H7 (cell line): ENCODE data around the gene TAF5L. TPM values are rescaled to one million over a fixed set of nuclear protein-coding genes. Genes with fewer than 3 reads are reported as not detected.
A peak's percentile ranks its signal among the peaks of the same experiment; 100 is the strongest.
"Not testable (repeated sequence)": the region's sequence is repeated elsewhere in the genome, so short reads cannot be mapped to it uniquely, and the experiment has no call there.

Source experiments
- DNase-seq: peaks from one replicate; pipeline ENCODE4 v3.0.0; 2012
- H3K27me3 ChIP-seq: 2 replicates; pipeline ENCODE4 v1.6.0; 2011; ENCODE audit warnings: mild to moderate bottlenecking, low read length; ENCODE audit not compliant: control insufficient read depth, insufficient read depth
- H3K36me3 ChIP-seq: replicated peaks from 2 replicates; pipeline ENCODE4 v1.5.1; 2011; ENCODE audit warnings: low read length; ENCODE audit not compliant: control insufficient read depth, insufficient read depth
- H3K4me3 ChIP-seq: 2 replicates; pipeline ENCODE4 v1.5.1; 2011; ENCODE audit warnings: low read depth, mild to moderate bottlenecking, control low read depth, low read length, moderate library complexity; ENCODE audit not compliant: insufficient read depth
- total RNA-seq: library from RNA; depleted of rRNA; stranded (reverse); fragments of >200 nt; shearing (Covaris generic); gene quantifications from 2 replicates; pipeline ENCODE4 v1.2.3, GENCODE V29; 2014

Gene TAF5L
- total RNA-seq, 1 experiment from 2014 or later = 34.6 TPM

DNA sequence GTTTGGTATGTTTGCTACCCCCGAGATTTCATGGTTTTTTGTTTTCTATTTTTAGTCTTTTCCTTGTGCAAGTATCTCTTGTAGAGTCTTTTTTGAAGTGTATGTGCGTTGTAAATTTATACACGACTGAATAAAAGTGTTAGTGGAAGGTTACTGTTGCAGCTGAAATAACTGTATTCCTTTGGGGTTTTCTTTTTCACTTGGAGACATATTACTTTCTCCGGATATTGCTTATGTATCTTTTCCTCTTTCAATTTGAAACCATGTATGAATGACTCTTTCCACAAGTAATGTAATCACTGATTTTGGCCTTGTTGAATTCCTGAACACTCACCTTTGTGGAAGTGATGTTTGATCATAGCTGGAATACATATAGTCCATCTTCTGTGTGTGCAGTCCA is 1.1 kb upstream of the TAF5L start:
- H3K36me3 ChIP-seq = no peaks in the 10 kb centered on the region
- H3K27me3 ChIP-seq = no peaks in the 10 kb centered on the region
- no peak for DNase-seq
- H3K4me3 ChIP-seq = peak overlapping the region; percentile 99

DNA sequence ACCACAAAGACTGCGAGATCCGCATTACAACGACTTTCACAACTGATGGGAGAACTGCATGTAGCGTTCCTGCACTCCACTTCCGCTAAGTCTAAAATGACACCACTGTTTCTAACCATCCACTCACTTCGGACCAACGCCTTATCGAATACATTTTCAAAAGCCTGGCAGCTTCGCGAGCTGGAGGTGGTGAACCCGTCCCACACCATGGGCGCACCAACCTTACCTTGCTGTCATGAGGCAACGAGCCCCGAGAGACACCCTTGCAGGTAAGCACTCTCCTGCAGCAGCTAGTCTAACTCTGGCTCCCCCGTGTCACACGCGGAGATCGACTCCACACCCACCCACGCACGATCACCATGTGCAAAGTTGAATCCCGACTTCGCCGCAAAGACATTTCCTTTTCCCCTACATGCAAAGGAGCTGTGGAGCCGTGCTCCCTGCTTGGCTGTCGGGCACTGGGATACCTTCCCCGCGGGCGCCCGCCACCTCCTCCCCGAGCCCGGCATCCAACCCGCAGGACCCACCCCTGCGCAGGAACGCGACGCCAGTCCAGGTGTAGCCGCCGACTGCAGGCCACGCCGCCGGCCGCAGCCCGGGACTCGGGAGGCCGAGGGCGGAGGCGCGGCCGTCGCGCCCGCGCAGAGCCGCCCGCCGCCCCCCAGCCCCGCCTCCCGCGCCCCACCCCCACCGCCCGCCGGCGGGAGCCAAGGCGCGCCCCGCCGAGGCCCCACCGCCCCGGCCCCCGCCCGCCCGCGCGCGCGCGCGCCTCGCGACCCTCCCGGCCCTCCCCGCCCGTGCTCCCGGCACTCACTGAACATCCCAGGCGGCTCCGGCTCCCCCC is 629 bp downstream of the TAF5L start:
- Histone ChIP-seq H3K4me3 (peak overlapping the region; percentile 99), H3K36me3 (no peaks in the 10 kb centered on the region), H3K27me3 (no peaks in the 10 kb centered on the region)
- DNase-seq = peak; percentile 91

DNA sequence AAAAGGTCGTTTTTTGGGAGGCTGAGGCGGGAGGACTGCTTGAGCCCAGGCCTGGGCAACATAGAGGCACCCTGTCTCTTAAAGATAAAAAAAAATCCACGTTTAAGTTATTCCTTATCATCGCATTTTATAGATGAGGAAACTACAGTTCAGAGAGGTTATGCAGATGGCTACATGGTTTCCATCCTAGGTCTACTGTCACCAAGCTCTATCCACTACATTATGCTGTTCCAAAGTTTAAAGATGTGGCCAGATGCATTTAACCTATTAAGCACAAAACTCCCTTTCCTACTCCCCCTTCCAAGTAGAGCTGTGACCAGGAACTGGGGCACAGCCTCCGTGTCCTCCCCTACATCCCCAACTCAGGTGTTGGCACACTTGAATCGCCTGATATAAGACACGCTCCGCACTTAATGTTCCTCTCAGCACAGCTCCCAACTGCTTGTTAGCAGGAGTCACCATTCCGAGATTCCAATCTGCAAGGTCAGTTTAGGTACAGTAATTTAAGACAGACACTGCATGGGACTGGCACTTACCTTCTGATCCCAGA is 1.3 kb downstream of the TAF5L start:
- Histone ChIP-seq H3K36me3 (no peaks in the 10 kb centered on the region), H3K4me3 (peak overlapping the region; percentile 99), H3K27me3 (no peaks in the 10 kb centered on the region)
- no peak for DNase-seq

DNA sequence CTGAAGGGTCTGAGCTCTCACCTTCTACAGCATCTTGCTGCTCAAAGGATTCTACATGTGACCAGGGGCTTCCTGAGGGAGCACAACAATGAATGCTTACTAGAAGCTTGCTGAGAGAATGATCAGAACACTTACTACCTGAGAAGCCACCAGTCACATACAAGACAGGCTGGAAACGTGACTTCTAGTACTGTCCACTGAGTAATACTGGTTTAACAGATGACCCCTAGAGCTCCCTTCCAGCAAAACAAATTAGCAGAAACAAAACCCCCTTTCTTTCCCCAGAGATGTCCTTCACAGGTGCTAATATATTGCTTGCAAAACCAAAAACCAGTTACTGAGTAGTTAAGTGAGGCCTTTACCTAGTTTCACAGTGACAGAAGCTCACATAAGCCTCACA is 2.1 kb downstream of the TAF5L start:
- DNase-seq = no peak

DNA sequence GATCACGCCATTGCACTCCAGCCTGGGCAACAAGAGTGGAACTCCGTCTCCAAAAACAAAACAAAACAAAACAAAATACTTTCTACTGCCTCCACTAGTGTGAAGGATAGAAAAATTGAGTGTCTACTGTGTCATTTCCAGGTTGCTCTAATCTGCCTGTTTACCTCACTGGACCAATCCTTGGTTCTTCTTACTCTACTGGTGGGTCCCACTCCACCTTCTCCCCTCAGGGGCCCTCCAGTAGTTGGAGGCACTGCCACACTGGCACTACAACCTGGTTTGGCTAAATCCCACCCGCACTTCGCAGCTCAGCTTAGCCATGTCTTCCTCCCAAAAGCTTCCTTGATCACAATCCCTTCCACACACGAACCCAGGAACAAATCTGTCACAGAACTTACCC is 2.7 kb downstream of the TAF5L start:
- H3K4me3 ChIP-seq = no peak overlapping the region
- H3K36me3 ChIP-seq = no peaks in the 10 kb centered on the region
- no peaks in the 10 kb centered on the region for H3K27me3 ChIP-seq
- DNase-seq = no peak

More for the DNA sequence above, 2.1 kb downstream of the TAF5L start:
- Histone ChIP-seq H3K27me3 (no peaks in the 10 kb centered on the region), H3K36me3 (no peaks in the 10 kb centered on the region), H3K4me3 (no peak overlapping the region)

DNA sequence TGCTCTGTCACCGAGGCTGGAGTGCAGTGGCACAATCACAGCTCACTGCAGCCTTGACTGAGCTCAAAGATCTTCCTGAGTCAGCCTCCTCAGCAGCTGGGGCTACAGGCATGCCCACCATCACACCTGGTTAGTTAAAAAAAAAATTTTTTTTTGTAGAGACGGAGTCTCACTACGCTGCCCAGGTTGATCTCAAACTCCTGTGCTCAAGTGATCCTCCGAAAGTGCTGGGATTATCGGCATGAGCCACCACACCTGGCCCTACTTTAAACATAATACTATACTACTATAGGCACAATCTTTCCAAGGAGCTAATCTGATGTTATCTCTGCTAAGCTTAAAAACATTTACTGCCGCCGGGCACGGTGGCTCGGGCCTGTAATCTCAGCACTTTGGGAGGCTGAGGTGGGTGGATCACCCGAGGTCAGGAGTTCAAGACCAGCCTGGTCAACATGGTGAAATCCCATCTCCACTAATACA is 3.2 kb downstream of the TAF5L start:
- not testable (repeated sequence) for DNase-seq, H3K36me3 ChIP-seq, H3K4me3 ChIP-seq, H3K27me3 ChIP-seq

DNA sequence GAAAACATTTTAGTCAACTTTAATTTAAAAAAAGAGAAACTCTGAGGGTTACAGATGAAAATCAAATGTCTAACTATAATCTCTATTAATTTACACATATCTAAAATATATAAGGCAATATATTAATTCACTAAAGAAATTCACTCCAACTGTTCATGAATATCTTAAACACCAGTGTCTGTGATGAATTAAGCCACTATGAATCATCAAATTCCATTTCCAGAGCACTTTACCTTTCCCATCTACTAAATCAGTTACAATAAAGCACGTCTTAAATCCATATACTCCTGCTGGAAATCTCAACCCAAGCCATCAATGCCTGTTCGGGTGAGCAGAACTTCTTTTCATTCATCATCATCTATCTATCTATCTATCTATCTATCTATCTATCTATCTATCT is 4.3 kb downstream of the TAF5L start:
- Histone ChIP-seq H3K36me3 (no peaks in the 10 kb centered on the region; the same call in 1 of the 2 replicates), H3K27me3 (no peaks in the 10 kb centered on the region), H3K4me3 (no peak overlapping the region)
- no peak for DNase-seq

DNA sequence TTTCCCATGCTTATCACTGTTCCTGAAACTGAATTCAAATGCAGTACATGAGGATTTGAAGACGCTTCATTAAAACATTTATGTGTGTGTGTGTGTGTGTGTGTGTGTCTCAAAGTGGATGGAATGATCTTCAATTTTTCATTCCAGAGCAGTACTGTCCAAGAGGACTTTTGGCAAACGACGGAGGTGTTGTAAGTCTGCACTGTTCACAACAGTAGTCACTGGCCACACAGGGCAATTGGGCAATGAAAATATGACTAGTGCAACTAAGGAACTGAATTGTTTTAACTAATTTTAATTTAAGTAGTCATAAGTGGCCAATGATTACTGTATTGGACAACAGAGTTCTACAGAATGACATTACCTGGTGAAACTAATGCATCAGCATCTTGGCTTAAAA is 5.0 kb downstream of the TAF5L start:
- no peak overlapping the region for H3K4me3 ChIP-seq
- H3K36me3 ChIP-seq = no peaks in the 10 kb centered on the region; the same call in 1 of the 2 replicates
- DNase-seq = no peak
- H3K27me3 ChIP-seq = no peaks in the 10 kb centered on the region

DNA sequence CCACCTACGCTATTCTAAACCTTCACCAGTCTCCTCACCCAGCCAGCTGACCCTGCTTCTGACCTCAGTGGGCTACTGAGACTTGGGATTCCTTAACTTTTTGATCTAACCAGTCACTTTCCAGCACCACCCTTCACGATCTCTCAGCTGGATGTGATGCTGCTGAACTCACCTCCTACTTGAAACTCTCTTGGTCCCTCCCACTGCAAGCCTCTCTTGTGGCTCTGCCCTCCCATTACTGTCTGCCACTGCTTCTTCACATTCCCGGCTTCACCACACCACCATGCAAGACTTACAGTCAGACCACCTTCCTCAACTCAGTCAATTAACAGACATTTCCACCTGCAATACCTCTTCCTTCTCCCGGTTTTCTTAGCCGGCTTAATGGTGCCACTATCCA is 6.3 kb downstream of the TAF5L start:
- H3K4me3 ChIP-seq = no peak overlapping the region

DNA sequence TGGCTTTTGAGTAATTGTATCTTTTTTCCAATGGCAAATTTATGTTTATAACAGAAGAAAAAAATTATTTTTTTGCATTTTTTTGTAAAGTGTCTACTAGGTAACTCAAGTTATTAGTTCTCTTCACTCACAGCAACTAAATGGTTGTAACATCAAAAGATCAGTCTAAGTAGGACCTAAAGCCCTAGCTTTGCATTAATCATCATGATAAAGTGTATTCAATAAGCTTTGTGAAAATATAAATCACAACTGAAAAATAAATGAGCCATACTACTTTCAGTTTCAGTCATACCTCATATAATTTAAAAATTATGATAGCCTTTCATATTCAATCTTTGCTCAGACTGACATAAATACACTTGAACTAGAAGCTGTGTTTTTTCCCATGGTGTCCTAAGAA is 6.9 kb downstream of the TAF5L start:
- Histone ChIP-seq H3K4me3 (no peak overlapping the region), H3K36me3 (no peaks in the 10 kb centered on the region; the same call in 1 of the 2 replicates), H3K27me3 (no peaks in the 10 kb centered on the region)
- DNase-seq = no peak

More for the DNA sequence above, 6.3 kb downstream of the TAF5L start:
- Histone ChIP-seq H3K27me3 (no peaks in the 10 kb centered on the region), H3K36me3 (no peaks in the 10 kb centered on the region; the same call in 1 of the 2 replicates)
- DNase-seq = no peak

DNA sequence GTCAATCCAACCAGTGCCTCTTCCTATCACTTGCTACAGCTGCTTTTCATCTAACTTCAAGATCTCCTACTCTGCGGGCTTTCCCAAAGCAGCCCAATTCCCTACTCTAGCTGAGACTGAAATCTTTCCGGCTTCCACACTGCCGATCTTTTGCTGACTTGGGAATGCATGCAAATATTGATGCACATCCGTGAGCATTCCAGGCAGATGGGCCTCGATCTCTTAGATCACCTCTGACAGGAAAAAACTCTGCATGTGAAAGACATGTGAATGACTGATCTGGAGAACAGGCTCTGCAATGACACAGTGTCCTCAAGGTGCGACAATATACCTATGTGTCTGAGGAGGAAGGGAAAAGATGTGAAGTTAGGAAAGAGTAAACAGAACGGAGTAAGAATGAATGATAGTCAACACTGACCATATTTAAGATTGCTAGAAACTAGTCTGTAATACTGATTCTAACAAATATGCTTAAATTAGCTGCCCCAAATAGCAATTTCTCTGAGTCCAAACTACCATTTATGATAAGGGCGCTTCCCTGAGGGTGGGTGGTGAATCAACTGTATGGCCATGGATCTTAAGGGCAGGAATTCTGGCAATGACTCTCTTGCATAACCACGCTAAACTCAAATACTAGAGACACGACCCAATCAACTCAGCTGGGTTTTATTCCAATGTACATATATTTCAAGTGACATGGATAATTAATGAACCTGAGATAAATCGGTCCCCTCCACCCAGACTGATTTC is 8.4 kb downstream of the TAF5L start:
- H3K27me3 ChIP-seq = no peaks in the 10 kb centered on the region
- DNase-seq = no peak
- H3K4me3 ChIP-seq = no peak overlapping the region
- peaks cover 2% of the 10 kb centered on the region; the same call in 1 of the 2 replicates for H3K36me3 ChIP-seq

DNA sequence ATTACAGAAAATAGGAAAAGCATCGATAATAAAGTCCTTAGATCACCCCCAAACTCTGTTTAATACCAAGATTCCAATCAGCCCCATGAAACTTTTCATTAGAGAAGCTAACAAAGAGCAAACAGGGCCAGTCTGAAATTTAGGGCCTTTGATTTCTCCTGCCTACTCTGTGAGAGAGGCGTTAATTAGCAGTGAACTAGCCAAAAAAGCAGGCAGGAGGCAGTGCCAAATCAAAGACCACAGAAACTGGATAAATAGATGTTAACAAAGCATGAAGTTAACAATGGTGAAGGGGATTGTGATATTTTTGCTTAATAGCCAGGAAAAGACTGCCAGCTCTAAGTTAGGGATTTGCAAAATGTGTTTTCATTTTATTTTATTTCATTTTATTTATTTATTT is 11.2 kb downstream of the TAF5L start:
- DNase-seq = no peak
- H3K36me3 ChIP-seq = peaks cover 8% of the 10 kb centered on the region
- no peak overlapping the region for H3K4me3 ChIP-seq
- no peaks in the 10 kb centered on the region for H3K27me3 ChIP-seq

DNA sequence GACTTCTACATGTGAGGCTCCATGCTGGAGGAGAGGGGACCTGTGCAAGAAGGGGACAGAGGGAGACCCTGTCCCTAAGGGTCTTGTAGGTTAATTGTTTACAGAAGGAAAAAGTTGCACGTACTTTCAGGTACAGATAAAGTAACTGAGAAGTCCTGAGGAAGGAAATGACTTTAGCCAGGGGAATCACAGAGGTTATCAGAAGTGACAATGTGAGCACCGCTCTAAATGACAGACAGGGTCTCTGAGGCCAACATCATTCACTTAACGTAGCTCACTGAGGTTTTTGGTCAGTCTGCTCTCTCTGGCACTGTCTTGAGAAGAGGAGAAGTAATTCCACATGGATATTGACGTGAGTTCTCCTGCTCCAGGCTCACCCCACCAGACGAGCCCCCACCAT is 12.0 kb downstream of the TAF5L start:
- no peaks in the 10 kb centered on the region for H3K27me3 ChIP-seq
- H3K4me3 ChIP-seq = no peak overlapping the region
- peaks cover 8% of the 10 kb centered on the region for H3K36me3 ChIP-seq
- DNase-seq = no peak

DNA sequence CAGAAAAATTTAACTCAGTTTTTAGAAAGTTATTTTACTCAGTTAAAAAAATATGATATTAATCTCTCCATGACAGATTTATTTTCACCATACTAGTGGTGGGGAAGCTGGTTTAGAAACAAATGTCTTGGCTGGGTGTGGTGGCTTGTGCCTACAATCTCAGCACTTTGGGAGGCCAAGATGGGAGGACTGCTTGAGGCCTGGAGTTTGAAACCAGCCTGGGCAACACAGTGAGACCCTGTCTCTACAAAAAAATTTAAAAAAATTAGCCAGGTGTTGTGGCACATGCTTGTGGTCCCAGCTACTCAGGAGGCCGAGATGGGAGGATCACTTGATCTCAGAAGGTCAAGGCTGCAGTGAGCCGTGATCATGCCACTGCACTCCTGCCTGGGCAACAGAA is 17.3 kb downstream of the TAF5L start:
- H3K36me3 ChIP-seq = peaks cover 8% of the 10 kb centered on the region
- no peak overlapping the region for H3K4me3 ChIP-seq
- DNase-seq = no peak
- no peaks in the 10 kb centered on the region for H3K27me3 ChIP-seq

DNA sequence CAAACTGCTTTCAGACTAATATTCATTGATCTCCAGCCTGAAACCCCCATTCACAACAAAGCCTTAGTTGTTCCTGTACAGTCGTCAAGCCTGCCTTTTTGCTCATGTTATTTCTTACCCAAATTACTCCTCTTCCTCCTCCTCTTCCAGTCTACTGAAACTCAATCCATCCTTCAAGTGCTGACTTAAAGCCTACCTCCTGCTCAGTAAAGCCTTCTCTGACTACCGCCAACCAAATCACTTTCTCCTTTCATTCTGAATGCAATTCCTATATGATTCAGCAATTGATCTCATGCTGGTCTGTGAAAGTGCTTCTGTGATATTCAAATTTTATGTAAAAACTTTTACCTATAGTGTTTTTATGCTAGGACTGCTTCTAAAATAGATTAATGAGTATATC is 18.6 kb downstream of the TAF5L start:
- peaks cover 7% of the 10 kb centered on the region for H3K36me3 ChIP-seq
- H3K27me3 ChIP-seq = no peaks in the 10 kb centered on the region

More for the DNA sequence above, 18.6 kb downstream of the TAF5L start:
- DNase-seq = no peak
- H3K4me3 ChIP-seq = no peak overlapping the region
